HCT116 (cell line): ENCODE measurements around the gene RNF141. TPM values are rescaled to one million over a fixed set of nuclear protein-coding genes. Genes with fewer than 3 reads are reported as not detected.
A peak's percentile ranks its signal among the peaks of the same experiment; 100 is the strongest.

Experiments used
- ATAC-seq: fragments of 200-7000 bp; cut with Tn5 transposase; 2 replicates; pipeline ENCODE4 v1.9.1; 2020; ENCODE audit warnings: mild to moderate bottlenecking, moderate library complexity
- Bru-seq: library from RNA; stranded (reverse); fragments of 400-500 nt; gene quantifications from one replicate; lab custom pipeline; 2021; lab: Mats Ljungman, UMichigan
- BruChase-seq, 2 experiments: library from RNA; stranded (reverse); fragments of 400-500 nt; gene quantifications; one replicate each; lab custom pipeline; 2021; lab: Mats Ljungman, UMichigan
- BruUV-seq: library from RNA; stranded (reverse); fragments of 400-500 nt; replicated peaks from 2 replicates; lab custom pipeline; 2021; lab: Mats Ljungman, UMichigan
- CTCF ChIA-PET: fragments of 300-600 bp; sonication (Branson Sonifier 250); formaldehyde crosslinking; loops from one replicate; lab custom pipeline; 2021; ENCODE audit warnings: antibody characterized with exemption; lab: Charles Lee
- POLR2A ChIA-PET: fragments of 300-600, 350-600 bp; sonication (Branson Sonifier 250); formaldehyde crosslinking; loops from one replicate; lab custom pipeline; 2021; ENCODE audit warnings: antibody characterized with exemption; lab: Charles Lee
- RAD21 ChIA-PET, 2 experiments: fragments of 300-600 bp; sonication (Branson Sonifier 250); formaldehyde crosslinking; loops; one replicate each; lab custom pipeline; 2023; ENCODE audit warnings: low total read pairs in 2 of 2; ENCODE audit not compliant: uncharacterized antibody in 2 of 2, unreplicated experiment in 2 of 2, low non-redundant PET in 1 of 2; lab: Charles Lee
- DNase-seq: peaks from one replicate; pipeline ENCODE4 v3.0.0-alpha.2; 2010; ENCODE audit warnings: low read depth, low spot score
- H2AFZ ChIP-seq: fragments of 200-600 bp; shearing (Covaris generic), sonication (generic); 2 replicates; pipeline ENCODE4 v1.6.1; 2017; ENCODE audit warnings: low read depth, mixed run types, mixed read lengths, antibody characterized with exemption, low read length; ENCODE audit not compliant: poor library complexity, severe bottlenecking
- H3K27ac ChIP-seq: 2 replicates; pipeline ENCODE4 v1.5.1; 2012; ENCODE audit warnings: low read depth, low read length
- H3K27me3 ChIP-seq: fragments of 200-600 bp; sonication (generic); 2 replicates; pipeline ENCODE4 v1.6.1; 2016; ENCODE audit warnings: mixed run types, low read length, mixed read lengths; ENCODE audit not compliant: insufficient read depth
- H3K36me3 ChIP-seq, 2 experiments: fragments of 200-500 bp in 1 of 2; fragments of 200-600 bp in 1 of 2; sonication (Bioruptor generic) in 1 of 2; sonication (generic) in 1 of 2; 2 replicates each; pipeline versions ENCODE4 v1.5.1 to v1.6.1; 2014 to 2016; ENCODE audit warnings: low read length in 2 of 2, inconsistent platforms in 1 of 2, mixed read lengths in 1 of 2, mixed run types in 1 of 2; ENCODE audit not compliant: insufficient read depth in 2 of 2, control insufficient read depth in 1 of 2
- H3K4me1 ChIP-seq, 2 experiments: fragments of 200-600 bp in 1 of 2; sonication (generic) in 1 of 2; 2 replicates each; pipeline versions ENCODE4 v1.5.1 to v1.6.1; 2012 to 2017; ENCODE audit warnings: low read length in 2 of 2, inconsistent platforms in 1 of 2, mild to moderate bottlenecking in 1 of 2, mixed read lengths in 1 of 2, mixed run types in 1 of 2, moderate library complexity in 1 of 2; ENCODE audit not compliant: insufficient read depth in 2 of 2, control insufficient read depth in 1 of 2
- H3K4me2 ChIP-seq: fragments of 200-600 bp; sonication (generic); 2 replicates; pipeline ENCODE4 v1.6.1; 2017; ENCODE audit warnings: mixed run types, low read length, mixed read lengths
- H3K4me3 ChIP-seq, 2 experiments: fragments of 200-600 bp in 1 of 2; sonication (generic) in 1 of 2; replicated peaks in 1 of 2; 2 replicates each; pipeline ENCODE4 v1.5.1; 2011 to 2016; ENCODE audit warnings: low read length in 2 of 2, control low read depth in 1 of 2, low read depth in 1 of 2, mild to moderate bottlenecking in 1 of 2, mixed read lengths in 1 of 2, mixed run types in 1 of 2
- H3K79me2 ChIP-seq: fragments of 200-600 bp; sonication (generic); 2 replicates; pipeline ENCODE4 v1.6.1; 2017; ENCODE audit warnings: mild to moderate bottlenecking, mixed run types, low read length, moderate library complexity, mixed read lengths; ENCODE audit not compliant: insufficient read depth
- H3K9ac ChIP-seq: fragments of 200-600 bp; sonication (generic); 2 replicates; pipeline ENCODE4 v1.6.1; 2016; ENCODE audit warnings: low read length, mixed read lengths
- H3K9me2 ChIP-seq: fragments of 200-600 bp; sonication (generic), shearing (Covaris generic); 2 replicates; pipeline ENCODE4 v1.6.1; 2017; ENCODE audit warnings: mixed run types, mild to moderate bottlenecking, moderate library complexity; ENCODE audit not compliant: insufficient read depth
- H3K9me3 ChIP-seq, 2 experiments: fragments of 200-500 bp in 1 of 2; fragments of 200-600 bp in 1 of 2; sonication (Bioruptor generic) in 1 of 2; sonication (generic) in 1 of 2; 2 replicates each; pipeline ENCODE4 v1.6.1; 2014 to 2017; ENCODE audit warnings: low read length in 2 of 2, mixed read lengths in 2 of 2, inconsistent platforms in 1 of 2, low read depth in 1 of 2, mild to moderate bottlenecking in 1 of 2, mixed run types in 1 of 2, moderate library complexity in 1 of 2; ENCODE audit not compliant: control insufficient read depth in 1 of 2, insufficient read depth in 1 of 2
- H4K20me1 ChIP-seq: fragments of 200-600 bp; sonication (generic), shearing (Covaris generic); 2 replicates; pipeline ENCODE4 v1.6.1; 2017; ENCODE audit warnings: mixed run types, mild to moderate bottlenecking, moderate library complexity; ENCODE audit not compliant: insufficient read depth
- CBX3 ChIP-seq: IDR thresholded peaks from 2 replicates; pipeline ENCODE4 v1.6.1; 2012; ENCODE audit warnings: low read depth
- CEBPB ChIP-seq: IDR thresholded peaks from 2 replicates; pipeline ENCODE4 v1.6.1; 2012; ENCODE audit warnings: low read depth
- EGR1 ChIP-seq: IDR thresholded peaks from 2 replicates; pipeline ENCODE4 v1.6.1; 2012; ENCODE audit warnings: low read depth
- EZH2phosphoT487 ChIP-seq: fragments of 200-600 bp; IDR thresholded peaks from 2 replicates; pipeline ENCODE4 v1.6.1; 2018; ENCODE audit warnings: antibody characterized with exemption, borderline replicate concordance
- FOSL1 ChIP-seq: IDR thresholded peaks from 2 replicates; pipeline ENCODE4 v1.6.1; 2012; ENCODE audit warnings: low read depth
- JUND ChIP-seq: IDR thresholded peaks from 2 replicates; pipeline ENCODE4 v1.6.1; 2012
- MAX ChIP-seq: IDR thresholded peaks from 2 replicates; pipeline ENCODE4 v1.6.1; 2012
- POLR2A ChIP-seq: IDR thresholded peaks from 2 replicates; pipeline ENCODE4 v1.7.0; 2011; ENCODE audit warnings: borderline replicate concordance; ENCODE audit not compliant: insufficient read depth, insufficient read length; ENCODE audit errors: extremely low read depth
- POLR2AphosphoS5 ChIP-seq: IDR thresholded peaks from 2 replicates; pipeline ENCODE4 v1.6.1; 2011; ENCODE audit warnings: mild to moderate bottlenecking, low read depth, low read length, moderate library complexity
- RAD21 ChIP-seq: IDR thresholded peaks from 2 replicates; pipeline ENCODE4 v1.6.1; 2012; ENCODE audit warnings: low read depth, mild to moderate bottlenecking
- SIN3A ChIP-seq: IDR thresholded peaks from 2 replicates; pipeline ENCODE4 v1.6.1; 2012; ENCODE audit warnings: low read depth
- SP1 ChIP-seq: IDR thresholded peaks from 2 replicates; pipeline ENCODE4 v1.6.1; 2012; ENCODE audit warnings: low read depth
- SRF ChIP-seq: IDR thresholded peaks from 2 replicates; pipeline ENCODE4 v1.6.1; 2012; ENCODE audit warnings: low read depth
- YY1 ChIP-seq: IDR thresholded peaks from 2 replicates; pipeline ENCODE4 v1.6.1; 2011; ENCODE audit warnings: low read length, low read depth, moderate library complexity, mild to moderate bottlenecking; ENCODE audit not compliant: insufficient replicate concordance; ENCODE audit errors: extremely low read depth
- ZBTB33 ChIP-seq: IDR thresholded peaks from 2 replicates; pipeline ENCODE4 v1.6.1; 2011; ENCODE audit warnings: mild to moderate bottlenecking, low read length, moderate library complexity; ENCODE audit not compliant: insufficient replicate concordance; ENCODE audit errors: extremely low read depth
- ZFX ChIP-seq: fragments of 450-650 bp; IDR thresholded peaks from 2 replicates; pipeline ENCODE4 v1.6.1; 2017
- ZNF274 ChIP-seq: fragments of 200-500 bp; sonication (Bioruptor generic); IDR thresholded peaks from 2 replicates; pipeline ENCODE4 v1.6.1; 2014; ENCODE audit warnings: mild to moderate bottlenecking, low read depth, low read length, inconsistent platforms
- intact Hi-C: fragments of 100-400 bp; cut with micrococcal nuclease; formaldehyde crosslinking; loops from 2 replicates; pipeline ENCODE4 v1.10.0; 2022
- long read RNA-seq: library from polyadenylated mRNA; unstranded; transcript quantifications from one replicate; pipeline ENCODE4 v2.0.0, GENCODE V29; 2021; ENCODE audit not compliant: unreplicated experiment
- polyA plus RNA-seq: library from polyadenylated mRNA; unstranded; fragments of >200 nt; gene quantifications from 2 replicates; pipeline ENCODE4 v1.2.1, GENCODE V29; 2012; ENCODE audit warnings: missing spikeins
- total RNA-seq: library from RNA; stranded (reverse); gene quantifications from one replicate; pipeline ENCODE4 v1.2.1, GENCODE V29; 2021; ENCODE audit not compliant: unreplicated experiment
- TF ChIP-seq, protein P1 (sequence below), 3 experiments: fragments of 200-600 bp in 1 of 3; sonication (generic) in 1 of 3; IDR thresholded peaks in 2 of 3; conservative IDR thresholded peaks in 1 of 3; 2 replicates each; pipeline ENCODE4 v1.5.1; 2012 to 2017; ENCODE audit warnings: low read depth in 2 of 3, low read length in 2 of 3, antibody characterized with exemption in 1 of 3, borderline replicate concordance in 1 of 3, control low read depth in 1 of 3, mild to moderate bottlenecking in 1 of 3, mixed read lengths in 1 of 3, mixed run types in 1 of 3, moderate library complexity in 1 of 3; ENCODE audit not compliant: insufficient read depth in 1 of 3

RNF141 gene, protein sequence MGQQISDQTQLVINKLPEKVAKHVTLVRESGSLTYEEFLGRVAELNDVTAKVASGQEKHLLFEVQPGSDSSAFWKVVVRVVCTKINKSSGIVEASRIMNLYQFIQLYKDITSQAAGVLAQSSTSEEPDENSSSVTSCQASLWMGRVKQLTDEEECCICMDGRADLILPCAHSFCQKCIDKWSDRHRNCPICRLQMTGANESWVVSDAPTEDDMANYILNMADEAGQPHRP
- total RNA-seq (133 TPM), Bru-seq, nascent RNA (percentile 95 among the genes with signal in this experiment), BruChase-seq, experiment 1, labeled RNA remaining after a 6-hour chase (percentile 97 among the genes with signal in this experiment), BruChase-seq, experiment 2, labeled RNA remaining after a 2-hour chase (percentile 94 among the genes with signal in this experiment)
- 44.4 and 49.4 TPM in 2 replicates for polyA plus RNA-seq
- long read RNA-seq, full-length matches to known transcripts, result 218 of 250 reads
- long read RNA-seq, partial matches to known transcripts, result 16 of 250 reads
- long read RNA-seq, other reads (novel, unspliced or antisense), result 16 of 250 reads

DNA sequence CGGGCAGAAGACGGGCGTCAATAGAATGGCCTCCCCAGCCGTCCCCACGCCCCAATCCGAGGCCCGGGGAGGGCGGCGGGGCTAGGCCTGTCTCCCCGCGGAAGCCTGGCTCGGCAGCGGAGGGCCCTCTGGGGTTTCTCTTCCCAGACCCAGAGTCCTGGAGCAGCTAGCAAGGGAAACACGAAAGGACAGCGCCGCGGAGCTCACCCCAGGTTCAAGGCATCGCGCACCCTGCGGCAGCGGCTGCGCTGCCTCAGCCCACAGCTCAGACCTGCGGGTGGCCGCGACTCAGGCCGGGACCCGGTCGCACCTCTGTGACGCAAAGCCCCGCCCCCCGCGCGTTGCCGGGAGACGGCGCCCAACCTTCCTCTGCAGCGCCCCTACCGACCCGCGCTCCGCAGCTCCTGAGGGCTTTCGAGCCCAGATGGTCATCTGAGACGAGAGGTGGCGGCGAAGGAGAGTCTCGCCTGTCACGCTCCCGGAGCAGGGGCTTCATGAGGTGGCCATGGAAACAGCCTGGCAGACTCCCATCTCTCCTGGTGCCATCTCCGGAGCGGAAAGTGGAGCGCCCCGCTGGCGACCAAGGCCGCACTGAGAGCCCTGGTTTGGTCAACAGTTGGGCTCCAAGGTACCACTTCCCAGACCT, at the start of gene RNF141:
Gene RNF141 (minus strand): TSS at position 273 of the 646 bp plus-strand sequence. CDS start 7,029 bp downstream, outside the sequence.
- Histone ChIP-seq H3K4me1 (peaks cover 40 to 54% of the 10 kb centered on the region in 2 experiments), H3K79me2 (peaks cover 49% of the 10 kb centered on the region), H3K9ac (peak within 1 kb of the TSS; percentile 84), H3K36me3 (no peaks in the 10 kb centered on the region), H2AFZ (no peak within 1 kb of the TSS), H4K20me1 (no peaks in the 10 kb centered on the region), H3K9me3 (no peaks in the 10 kb centered on the region), H3K4me3 (peak within 1 kb of the TSS; percentile 76 to 83), H3K4me2 (peak within 1 kb of the TSS; percentile 90), H3K27ac (peak within 1 kb of the TSS; percentile 94), H3K27me3 (no peaks in the 10 kb centered on the region), H3K9me2 (no peaks in the 10 kb centered on the region)
- ATAC-seq (peak; percentile 89), DNase-seq (peak; percentile 84)
- CTCF ChIA-PET, result interaction anchor here (0.7 to 2.5 kb wide), 20 partner anchors 8 to 194 kb away, joined by 3 to 25 read pairs (median 4); no protein-coding TSS in a partner anchor
- intact Hi-C loops, result loop anchor here (5.0 kb wide), 1 partner anchor 111 kb away; no protein-coding TSS in a partner anchor
- RAD21 ChIA-PET, result interaction anchor here (0.6 to 1.5 kb wide), 6 partner anchors 83 to 194 kb away, joined by 3 to 5 read pairs (median 3); partner anchors contain the start of gene AMPD3 (in 1 of the 2)
- POLR2A ChIA-PET, result interaction anchor here (1.0 to 1.9 kb wide), 11 partner anchors 10 to 135 kb away, joined by 3 to 15 read pairs (median 5); partner anchors contain the start of gene AMPD3
- BruUV-seq, result no TSS peak
- TF ChIP-seq MAX (no peak; the same call in none of the 2 replicates), POLR2A (peak; percentile 91), ZFX (peak; percentile 93), RAD21 (peak; percentile 53), FOSL1 (no peak), ZBTB33 (peak; percentile 21), YY1 (peak; percentile 76), JUND (no peak), CEBPB (no peak), SIN3A (peak; percentile 78; the same call in 1 of the 2 replicates), EZH2phosphoT487 (no peak), POLR2AphosphoS5 (peak; percentile 95), SRF (peak; percentile 90), SP1 (peak; percentile 84), CBX3 (peak; percentile 98), ZNF274 (no peak), EGR1 (0 out of 2 replicates have a peak, but pooled peaks have one; percentile 44)
- TF ChIP-seq, protein P1, sequence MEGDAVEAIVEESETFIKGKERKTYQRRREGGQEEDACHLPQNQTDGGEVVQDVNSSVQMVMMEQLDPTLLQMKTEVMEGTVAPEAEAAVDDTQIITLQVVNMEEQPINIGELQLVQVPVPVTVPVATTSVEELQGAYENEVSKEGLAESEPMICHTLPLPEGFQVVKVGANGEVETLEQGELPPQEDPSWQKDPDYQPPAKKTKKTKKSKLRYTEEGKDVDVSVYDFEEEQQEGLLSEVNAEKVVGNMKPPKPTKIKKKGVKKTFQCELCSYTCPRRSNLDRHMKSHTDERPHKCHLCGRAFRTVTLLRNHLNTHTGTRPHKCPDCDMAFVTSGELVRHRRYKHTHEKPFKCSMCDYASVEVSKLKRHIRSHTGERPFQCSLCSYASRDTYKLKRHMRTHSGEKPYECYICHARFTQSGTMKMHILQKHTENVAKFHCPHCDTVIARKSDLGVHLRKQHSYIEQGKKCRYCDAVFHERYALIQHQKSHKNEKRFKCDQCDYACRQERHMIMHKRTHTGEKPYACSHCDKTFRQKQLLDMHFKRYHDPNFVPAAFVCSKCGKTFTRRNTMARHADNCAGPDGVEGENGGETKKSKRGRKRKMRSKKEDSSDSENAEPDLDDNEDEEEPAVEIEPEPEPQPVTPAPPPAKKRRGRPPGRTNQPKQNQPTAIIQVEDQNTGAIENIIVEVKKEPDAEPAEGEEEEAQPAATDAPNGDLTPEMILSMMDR (IDR thresholded peaks at IDR 0.05 in 2 of 3, conservative IDR thresholded peaks at IDR 0.05 in 1 of 3; ENCODE audit: borderline replicate concordance in 1 of 3, insufficient read depth in 1 of 3, low read depth in 2 of 3, low read length in 2 of 3), result peak; percentile 57 to 83 (median 67); a peak in 5 of 6 replicates
